ENCODE data around the gene RAP1GAP2.
"Not testable (repeated sequence)": the region's sequence is repeated elsewhere in the genome, so short reads cannot be mapped to it uniquely, and the experiment has no call there.

The RAP1GAP2 gene

DNA sequence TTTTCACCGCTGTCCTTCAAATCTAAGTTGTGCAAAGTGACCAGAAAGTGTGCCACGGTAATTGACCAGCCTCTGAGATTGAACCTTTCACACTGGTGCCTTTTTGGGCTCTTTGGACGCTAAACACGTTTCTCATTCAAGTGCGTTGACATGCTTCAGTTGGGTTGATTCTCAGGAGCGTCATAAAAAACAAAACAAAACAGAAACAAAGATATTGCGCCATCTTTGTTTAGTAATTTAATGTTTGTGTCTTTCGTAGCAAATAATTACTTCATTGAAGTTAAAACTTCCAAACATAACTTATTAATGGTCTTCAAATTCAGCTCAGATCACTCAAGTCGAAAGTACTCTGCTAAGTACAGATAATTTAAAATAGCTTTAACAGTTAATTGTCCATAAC is 187.0 kb downstream of the RAP1GAP2 start:
- Mint-ChIP-seq H3K4me3 (no peak overlapping the region), H3K36me3 (ENCODE audit: low read depth) (peaks cover 29% of the 10 kb centered on the region), H3K9me3 (no peaks in the 10 kb centered on the region)

DNA sequence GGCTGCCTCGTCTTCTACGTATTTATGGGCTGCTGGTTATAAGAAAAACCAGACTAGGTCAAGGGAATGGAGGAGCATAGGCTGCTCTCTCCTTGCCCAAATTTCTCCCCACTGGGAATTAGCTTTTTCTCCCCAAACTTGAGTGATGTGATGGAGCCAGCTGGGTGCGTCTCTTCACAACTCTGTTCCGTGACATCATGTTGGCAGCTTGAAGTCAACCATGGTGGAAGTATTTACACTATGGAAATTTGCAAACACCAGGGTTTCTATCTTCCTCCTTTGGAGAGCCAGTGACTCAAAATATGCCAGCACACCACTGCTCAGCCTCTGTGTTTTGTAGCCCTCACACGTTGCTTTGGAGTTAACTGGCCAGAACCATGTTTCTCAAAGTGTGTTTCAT is 189.1 kb downstream of the RAP1GAP2 start:
- DNase-seq: no peak

More for the DNA sequence above, 187.0 kb downstream of the RAP1GAP2 start:
- Mint-ChIP-seq H3K27me3 (no peaks in the 10 kb centered on the region), H3K27ac (no peak overlapping the region), H3K4me1 (ENCODE audit: low read depth) (no peaks in the 10 kb centered on the region)
- no peak for DNase-seq

DNA sequence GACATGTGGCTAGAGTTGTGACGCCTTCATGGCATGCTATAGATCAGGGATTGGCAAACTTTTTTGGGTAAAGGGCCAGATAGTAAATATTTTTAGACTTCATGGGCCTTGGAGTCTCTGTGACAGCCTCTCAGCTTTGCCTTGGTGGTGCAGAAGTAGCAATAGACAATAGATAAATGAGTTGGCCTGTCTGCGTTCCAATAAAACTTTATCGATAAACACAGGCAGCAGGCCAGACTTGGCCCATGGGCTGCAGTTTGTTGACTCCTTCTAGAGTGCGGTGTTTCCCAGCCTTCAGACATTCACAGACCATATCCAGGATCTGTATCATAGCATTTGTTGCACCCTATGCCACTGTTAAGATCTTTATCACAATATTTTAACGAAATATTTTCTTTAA is 190.7 kb downstream of the RAP1GAP2 start:
- H3K27me3 Mint-ChIP-seq: no peaks in the 10 kb centered on the region
- peaks cover 20% of the 10 kb centered on the region for H3K36me3 Mint-ChIP-seq (ENCODE audit: low read depth)
- H3K4me1 Mint-ChIP-seq (ENCODE audit: low read depth): no peaks in the 10 kb centered on the region
- DNase-seq: no peak
- no peaks in the 10 kb centered on the region for H3K9me3 Mint-ChIP-seq
- no peak overlapping the region for H3K4me3 Mint-ChIP-seq
- no peak overlapping the region for H3K27ac Mint-ChIP-seq

More for the DNA sequence above, 189.1 kb downstream of the RAP1GAP2 start:
- Mint-ChIP-seq H3K27me3 (no peaks in the 10 kb centered on the region), H3K27ac (no peak overlapping the region), H3K36me3 (ENCODE audit: low read depth) (peaks cover 29% of the 10 kb centered on the region), H3K4me3 (no peak overlapping the region), H3K9me3 (no peaks in the 10 kb centered on the region), H3K4me1 (ENCODE audit: low read depth) (no peaks in the 10 kb centered on the region)

GRCh38 chr17:2989396-2989795 is 193.2 kb downstream of the RAP1GAP2 start:
- not testable (repeated sequence) for DNase-seq; H3K4me3 Mint-ChIP-seq; H3K9me3 Mint-ChIP-seq; H3K4me1 Mint-ChIP-seq (ENCODE audit: low read depth); H3K36me3 Mint-ChIP-seq (ENCODE audit: low read depth); H3K27ac Mint-ChIP-seq; H3K27me3 Mint-ChIP-seq

- Mint-ChIP-seq H3K27ac (no peak overlapping the region), H3K27me3 (no peaks in the 10 kb centered on the region), H3K9me3 (no peaks in the 10 kb centered on the region), H3K36me3 (ENCODE audit: low read depth) (peaks cover 9% of the 10 kb centered on the region), H3K4me3 (no peak overlapping the region), H3K4me1 (ENCODE audit: low read depth) (no peaks in the 10 kb centered on the region)
- no peak for DNase-seq
These were observed 193.6 kb downstream of the RAP1GAP2 start for GRCh38 chr17:2989855-2990254.

GRCh38 chr17:2990396-2990795 is 194.2 kb downstream of the RAP1GAP2 start:
- Mint-ChIP-seq H3K27me3 (no peaks in the 10 kb centered on the region), H3K4me1 (ENCODE audit: low read depth) (no peaks in the 10 kb centered on the region), H3K36me3 (ENCODE audit: low read depth) (peaks cover 7% of the 10 kb centered on the region), H3K9me3 (no peaks in the 10 kb centered on the region), H3K4me3 (no peak overlapping the region), H3K27ac (no peak overlapping the region)
- no peak for DNase-seq

- not testable (repeated sequence) for H3K27me3 Mint-ChIP-seq; H3K9me3 Mint-ChIP-seq; H3K36me3 Mint-ChIP-seq (ENCODE audit: low read depth); DNase-seq; H3K4me3 Mint-ChIP-seq; H3K27ac Mint-ChIP-seq; H3K4me1 Mint-ChIP-seq (ENCODE audit: low read depth)
These were observed 195.3 kb downstream of the RAP1GAP2 start for GRCh38 chr17:2991396-2992180.

- H3K36me3 Mint-ChIP-seq (ENCODE audit: low read depth): peaks cover 14% of the 10 kb centered on the region
- DNase-seq: no peak
These were observed 198.2 kb downstream of the RAP1GAP2 start for GRCh38 chr17:2994441-2994840.

GRCh38 chr17:2995377-2995776 is 199.1 kb downstream of the RAP1GAP2 start:
- peaks cover 14% of the 10 kb centered on the region for H3K36me3 Mint-ChIP-seq (ENCODE audit: low read depth)
- H3K9me3 Mint-ChIP-seq: no peaks in the 10 kb centered on the region

More at GRCh38 chr17:2994441-2994840, 198.2 kb downstream of the RAP1GAP2 start:
- no peak overlapping the region for H3K27ac Mint-ChIP-seq
- no peaks in the 10 kb centered on the region for H3K4me1 Mint-ChIP-seq (ENCODE audit: low read depth)
- no peaks in the 10 kb centered on the region for H3K9me3 Mint-ChIP-seq
- no peak overlapping the region for H3K4me3 Mint-ChIP-seq
- H3K27me3 Mint-ChIP-seq: no peaks in the 10 kb centered on the region

DNA sequence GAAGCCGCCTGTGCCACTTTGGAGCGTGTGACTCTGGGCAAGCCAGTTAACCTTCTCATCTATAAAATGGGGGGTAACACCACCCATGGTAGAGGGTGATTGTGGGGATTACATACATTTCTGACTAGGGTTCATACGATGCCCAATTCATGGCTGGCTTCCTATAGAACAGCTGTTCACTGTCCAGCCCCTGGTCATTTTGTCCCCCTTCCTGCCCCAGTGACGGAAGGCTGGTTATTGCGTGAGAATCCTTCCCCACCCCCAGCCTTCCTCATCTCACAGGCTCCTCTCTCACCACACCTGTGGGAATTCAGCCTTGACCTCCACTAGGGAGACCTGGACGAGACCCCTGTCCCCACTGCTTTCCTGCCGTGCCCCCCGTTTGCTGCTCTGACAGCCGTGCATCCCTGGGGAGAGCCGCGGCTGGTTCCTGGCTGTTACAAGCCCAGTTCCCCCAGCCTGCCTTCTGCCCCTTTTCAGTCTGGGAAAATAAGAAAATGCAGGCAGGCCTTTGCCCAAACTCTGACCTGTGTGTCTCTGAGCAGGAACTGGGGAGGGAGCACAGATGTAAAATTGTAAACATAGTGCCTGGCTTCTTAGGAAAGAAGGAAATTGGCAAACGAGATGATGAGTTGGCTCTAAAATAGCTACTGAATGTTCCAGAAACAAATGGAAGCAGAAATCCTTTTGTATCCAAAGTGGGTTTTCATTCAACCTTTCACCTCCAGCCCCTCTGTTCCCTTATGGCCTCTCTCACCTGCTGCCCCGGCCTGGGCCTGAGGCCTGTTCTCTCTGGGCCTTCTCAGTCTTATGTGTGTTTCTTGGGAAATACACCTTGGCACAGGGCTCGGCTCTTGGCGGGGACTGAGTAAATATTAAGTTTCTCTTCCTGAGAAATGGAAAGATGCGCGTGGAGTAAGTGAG is 199.9 kb downstream of the RAP1GAP2 start:
- no peak for DNase-seq
- Mint-ChIP-seq H3K9me3 (no peaks in the 10 kb centered on the region), H3K4me1 (ENCODE audit: low read depth) (no peaks in the 10 kb centered on the region), H3K27ac (no peak overlapping the region), H3K36me3 (ENCODE audit: low read depth) (peaks cover 14% of the 10 kb centered on the region), H3K4me3 (no peak overlapping the region), H3K27me3 (no peaks in the 10 kb centered on the region)

More at GRCh38 chr17:2995377-2995776, 199.1 kb downstream of the RAP1GAP2 start:
- no peak overlapping the region for H3K4me3 Mint-ChIP-seq
- H3K27ac Mint-ChIP-seq: no peak overlapping the region
- H3K27me3 Mint-ChIP-seq: no peaks in the 10 kb centered on the region
- H3K4me1 Mint-ChIP-seq (ENCODE audit: low read depth): no peaks in the 10 kb centered on the region
- DNase-seq: no peak

- peaks cover 10% of the 10 kb centered on the region for H3K36me3 Mint-ChIP-seq (ENCODE audit: low read depth)
- no peaks in the 10 kb centered on the region for H3K9me3 Mint-ChIP-seq
These were observed 200.8 kb downstream of the RAP1GAP2 start for GRCh38 chr17:2996810-2997670.

DNA sequence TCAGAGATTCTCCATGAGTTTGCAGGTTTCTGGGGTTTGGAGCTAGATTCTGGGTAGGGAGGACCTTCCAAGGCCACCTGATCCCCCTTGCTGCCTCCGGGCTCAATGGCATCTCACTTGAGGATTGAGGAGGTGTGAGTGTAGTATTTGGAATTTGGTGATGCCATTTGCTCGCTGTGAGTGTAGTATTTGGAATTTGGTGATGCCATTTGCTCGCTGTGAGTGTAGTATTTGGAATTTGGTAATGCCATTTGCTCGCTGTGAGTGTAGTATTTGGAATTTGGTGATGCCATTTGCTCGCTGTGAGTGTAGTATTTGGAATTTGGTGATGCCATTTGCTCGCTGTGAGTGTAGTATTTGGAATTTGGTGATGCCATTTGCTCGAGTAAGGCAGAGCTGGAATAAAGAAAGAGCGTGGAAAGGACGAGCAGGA is 202.2 kb downstream of the RAP1GAP2 start:
- H3K9me3 Mint-ChIP-seq; H3K27me3 Mint-ChIP-seq; H3K27ac Mint-ChIP-seq; DNase-seq; H3K36me3 Mint-ChIP-seq (ENCODE audit: low read depth); H3K4me3 Mint-ChIP-seq: not testable (repeated sequence)
- H3K4me1 Mint-ChIP-seq (ENCODE audit: low read depth): peaks cover 11% of the 10 kb centered on the region

More at GRCh38 chr17:2996810-2997670, 200.8 kb downstream of the RAP1GAP2 start:
- Mint-ChIP-seq H3K4me1 (ENCODE audit: low read depth) (no peaks in the 10 kb centered on the region), H3K27ac (no peak overlapping the region), H3K4me3 (no peak overlapping the region), H3K27me3 (no peaks in the 10 kb centered on the region)
- no peak for DNase-seq

DNA sequence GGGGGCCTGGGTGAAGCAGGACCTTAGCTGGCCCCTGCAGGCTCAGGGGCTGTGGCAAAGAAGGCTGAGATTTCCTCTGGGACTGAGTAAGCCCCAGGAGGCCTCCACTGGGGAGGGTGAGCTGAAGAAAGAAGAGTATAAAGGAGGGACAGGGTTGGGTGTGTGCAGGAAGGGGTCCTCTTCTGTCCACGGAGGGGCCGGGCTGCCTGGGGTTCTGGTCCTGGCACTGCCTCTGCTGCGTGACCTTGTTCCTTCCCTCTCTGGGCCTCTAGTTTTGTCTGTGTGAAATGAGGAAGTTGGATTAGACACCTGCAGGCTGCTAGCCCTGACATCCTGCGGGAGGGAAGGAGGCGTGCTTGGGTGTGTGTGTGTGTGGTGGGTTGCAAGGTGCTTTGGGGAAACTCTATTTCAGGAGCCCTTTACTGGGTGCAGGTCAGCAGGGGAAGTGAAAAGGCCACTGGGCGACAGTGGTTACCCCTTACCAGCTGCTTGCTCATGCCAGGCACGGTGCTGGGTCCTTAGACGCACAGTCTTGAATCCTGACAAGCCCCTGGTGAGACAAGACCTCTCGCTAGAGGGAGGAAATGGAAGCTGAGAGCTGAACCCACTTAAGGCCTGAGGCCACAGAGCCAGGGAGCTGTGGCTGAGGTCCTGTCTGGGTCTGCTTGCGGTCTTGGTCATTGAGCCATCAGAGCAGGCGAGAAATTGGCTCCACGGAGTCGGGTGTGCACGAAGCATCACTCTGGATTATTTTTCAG is 206.5 kb downstream of the RAP1GAP2 start:
- peaks cover 27% of the 10 kb centered on the region for H3K4me1 Mint-ChIP-seq (ENCODE audit: low read depth)
- no peak overlapping the region for H3K27ac Mint-ChIP-seq
- peaks cover 5% of the 10 kb centered on the region for H3K36me3 Mint-ChIP-seq (ENCODE audit: low read depth)
- H3K4me3 Mint-ChIP-seq: no peak overlapping the region
- no peaks in the 10 kb centered on the region for H3K9me3 Mint-ChIP-seq
- peak; percentile 37 for DNase-seq
- no peaks in the 10 kb centered on the region for H3K27me3 Mint-ChIP-seq

All from activated T-cell treated with anti-CD3 and anti-CD28 coated beads, Interleukin-2, amount 50 U/mL, for 24 hours (primary cell).